Ishikawa (cell line): ENCODE measurements around the gene ABTB2.

Experiments
- CEBPB ChIP-seq: IDR thresholded peaks from 2 replicates; pipeline ENCODE4 v1.6.1; 2012
- CREB1 ChIP-seq: IDR thresholded peaks from 2 replicates; pipeline ENCODE4 v1.6.1; 2012; ENCODE audit warnings: low read depth
- EGR1 ChIP-seq: IDR thresholded peaks from 2 replicates; pipeline ENCODE4 v1.6.1; 2012
- EP300 ChIP-seq: IDR thresholded peaks from 2 replicates; pipeline ENCODE4 v1.6.1; 2012; ENCODE audit warnings: borderline replicate concordance
- FOXM1 ChIP-seq: IDR thresholded peaks from 2 replicates; pipeline ENCODE4 v1.6.1; 2012; ENCODE audit warnings: low read depth, borderline replicate concordance
- MAX ChIP-seq: IDR thresholded peaks from 2 replicates; pipeline ENCODE4 v1.6.1; 2012
- NFIC ChIP-seq: IDR thresholded peaks from 2 replicates; pipeline ENCODE4 v1.6.1; 2012
- RAD21 ChIP-seq: IDR thresholded peaks from 2 replicates; pipeline ENCODE4 v1.6.1; 2012; ENCODE audit warnings: low read depth
- REST ChIP-seq: IDR thresholded peaks from 2 replicates; pipeline ENCODE4 v1.6.1; 2012; ENCODE audit warnings: low read depth, mild to moderate bottlenecking
- TAF1 ChIP-seq: IDR thresholded peaks from 2 replicates; pipeline ENCODE4 v1.6.1; 2012; ENCODE audit warnings: low read depth, mild to moderate bottlenecking
- TCF12 ChIP-seq: IDR thresholded peaks from 2 replicates; pipeline ENCODE4 v1.6.1; 2012; ENCODE audit warnings: low read depth
- TEAD4 ChIP-seq: IDR thresholded peaks from 2 replicates; pipeline ENCODE4 v1.6.1; 2012
- USF1 ChIP-seq: IDR thresholded peaks from 2 replicates; pipeline ENCODE4 v1.6.1; 2012
- YY1 ChIP-seq: IDR thresholded peaks from 2 replicates; pipeline ENCODE4 v1.6.1; 2012; ENCODE audit warnings: low read depth
- ZBTB7A ChIP-seq: IDR thresholded peaks from 2 replicates; pipeline ENCODE4 v1.6.1; 2012; ENCODE audit warnings: low read depth

Gene ABTB2

GRCh38 chr11:34179026-34179675 is 178.7 kb downstream of the ABTB2 start:
- TF ChIP-seq ZBTB7A (no peak), EGR1 (no peak), REST (no peak), RAD21 (no peak), EP300 (no peak), MAX (no peak), TCF12 (no peak), USF1 (no peak), TEAD4 (no peak), TAF1 (no peak), YY1 (no peak), CREB1 (no peak), CEBPB (no peak), NFIC (no peak), FOXM1 (no peak)

- TF ChIP-seq NFIC: no peak
- no peak for TF ChIP-seq CREB1
- TF ChIP-seq MAX: no peak
- no peak for TF ChIP-seq YY1
- TF ChIP-seq CEBPB: no peak
Observed at GRCh38 chr11:34178209-34178821, 179.5 kb downstream of the ABTB2 start.

- no peak for TF ChIP-seq TCF12
Observed at GRCh38 chr11:34176751-34177209, 181.0 kb downstream of the ABTB2 start.

- TF ChIP-seq RAD21 (no peak), TAF1 (no peak), USF1 (no peak), MAX (no peak), ZBTB7A (no peak), FOXM1 (no peak), EGR1 (no peak), TEAD4 (no peak), REST (no peak), CREB1 (no peak), NFIC (no peak), TCF12 (no peak), CEBPB (no peak), YY1 (no peak), EP300 (no peak)
Observed at GRCh38 chr11:34175284-34176019, 182.4 kb downstream of the ABTB2 start.

GRCh38 chr11:34174412-34175041 is 183.3 kb downstream of the ABTB2 start:
- TF ChIP-seq ZBTB7A (no peak), CEBPB (no peak), EGR1 (0 out of 2 replicates have a peak, but pooled peaks have one; percentile 10), TEAD4 (no peak), FOXM1 (no peak), TAF1 (no peak), RAD21 (peak; percentile 97), NFIC (no peak), TCF12 (peak; percentile 38; the same call in 1 of the 2 replicates), CREB1 (no peak), MAX (peak; percentile 42; the same call in 1 of the 2 replicates), EP300 (no peak), REST (no peak), YY1 (no peak)
